Stimulated activated CD4-positive, alpha-beta T cell treated with anti-CD3 and anti-CD28 coated beads, Interleukin-2, amount 100 ng/mL, for 24 hours (primary cell): ENCODE data around the gene SLC12A8.

Experiments used
- DNase-seq, 2 donors: peaks; one replicate each; pipeline ENCODE4 v3.0.0-alpha.2; 2020

Gene SLC12A8

GRCh38 chr3:125069968-125070745, 142.4 kb downstream of the SLC12A8 start:
- DNase-seq = no peak

GRCh38 chr3:125069452-125069851, 143.1 kb downstream of the SLC12A8 start:
- no peak for DNase-seq

GRCh38 chr3:125068265-125068664, 144.3 kb downstream of the SLC12A8 start:
- no peak for DNase-seq

DNA sequence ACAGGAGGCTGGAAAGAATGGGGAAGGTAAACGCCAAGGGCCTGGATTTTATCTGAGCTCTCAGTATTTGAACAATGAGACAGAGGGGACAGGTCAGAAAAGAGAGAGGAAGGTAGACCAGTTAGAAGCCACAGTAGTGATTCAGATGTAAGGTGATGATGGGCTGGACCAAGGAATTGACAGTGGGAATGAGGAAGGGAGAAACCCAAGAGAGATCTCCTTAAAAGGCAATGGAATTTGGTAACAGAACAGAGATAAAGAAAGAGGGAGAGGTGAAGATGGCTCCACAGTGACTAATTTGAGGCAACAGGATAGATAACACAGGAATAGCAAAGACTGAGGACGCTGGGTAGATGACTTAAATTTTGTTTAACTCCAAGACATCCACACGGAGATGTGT, 145.3 kb downstream of the SLC12A8 start:
- DNase-seq = no peak

DNA sequence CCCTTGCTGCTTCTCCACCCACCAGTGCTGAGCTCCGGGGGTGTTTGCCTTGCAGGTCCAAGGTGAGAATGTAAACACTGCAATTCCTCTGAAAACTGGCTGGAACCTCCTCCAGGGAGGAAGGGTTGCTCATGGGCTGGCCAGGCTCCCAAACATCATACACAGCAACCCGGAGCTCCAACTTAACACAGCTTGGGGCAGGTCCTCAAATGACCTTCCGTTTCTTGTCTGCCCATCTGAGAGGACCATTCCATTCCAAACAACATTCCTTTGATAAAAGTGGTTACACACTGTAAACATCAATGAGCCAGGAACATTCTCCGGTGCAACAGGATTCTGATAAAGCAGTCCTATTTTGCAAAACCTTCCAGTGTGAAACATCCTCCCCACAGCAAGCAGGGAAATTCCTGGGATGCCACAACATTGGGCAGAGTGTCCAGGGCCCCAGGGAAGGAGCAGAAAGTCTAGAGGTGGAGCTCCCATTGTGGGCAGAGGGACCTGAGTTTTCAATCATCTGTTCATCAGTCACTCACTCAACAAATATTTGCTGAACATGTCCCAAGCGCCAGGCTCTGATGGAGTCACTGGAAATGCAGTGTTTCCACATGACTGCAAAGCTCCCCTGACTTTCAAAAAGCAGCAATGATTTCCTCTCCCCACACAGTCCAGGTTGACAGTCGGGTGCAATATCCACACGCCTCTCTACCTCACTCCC, 149.5 kb downstream of the SLC12A8 start:
- DNase-seq = no peak

DNA sequence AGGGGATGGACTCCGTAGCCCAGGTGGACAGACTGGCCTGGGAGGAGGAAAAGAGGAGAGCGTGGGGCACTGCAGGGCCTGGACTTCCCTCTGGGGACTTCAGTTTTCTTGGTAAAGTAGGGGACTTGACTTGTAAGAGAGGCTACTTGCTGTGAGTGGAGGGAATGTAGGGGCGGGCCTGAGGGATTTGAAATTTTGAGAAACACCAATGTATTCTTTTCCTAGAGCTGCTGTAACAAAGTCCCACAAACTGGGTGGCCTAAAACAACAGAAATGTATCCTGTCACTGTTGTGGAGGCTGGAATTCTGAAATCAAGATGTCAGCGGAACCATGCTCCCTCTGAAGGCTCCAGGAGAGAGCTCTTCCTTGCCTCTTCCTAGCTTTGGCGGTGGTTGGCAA, 150.9 kb downstream of the SLC12A8 start:
- DNase-seq = no peak

DNA sequence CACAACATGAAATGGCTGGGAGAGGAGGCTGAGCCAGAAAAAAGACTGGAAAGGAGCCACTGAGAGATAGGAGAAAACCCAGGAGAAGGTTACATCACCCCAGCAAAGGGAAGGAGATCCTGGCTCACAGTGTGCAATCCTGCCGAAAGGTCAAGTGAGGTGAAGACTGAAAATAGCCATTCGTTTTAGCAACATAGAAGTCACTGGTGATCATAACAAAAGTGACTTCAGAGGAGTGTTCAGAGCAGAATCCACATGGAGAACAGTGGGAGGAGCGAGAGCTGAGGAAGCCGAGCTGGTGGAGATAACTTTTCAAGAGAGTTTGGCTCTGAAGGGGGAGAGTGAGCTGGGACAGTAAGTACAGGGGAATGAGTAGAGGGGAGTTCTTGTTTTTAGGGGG, 151.4 kb downstream of the SLC12A8 start:
- DNase-seq = no peak

DNA sequence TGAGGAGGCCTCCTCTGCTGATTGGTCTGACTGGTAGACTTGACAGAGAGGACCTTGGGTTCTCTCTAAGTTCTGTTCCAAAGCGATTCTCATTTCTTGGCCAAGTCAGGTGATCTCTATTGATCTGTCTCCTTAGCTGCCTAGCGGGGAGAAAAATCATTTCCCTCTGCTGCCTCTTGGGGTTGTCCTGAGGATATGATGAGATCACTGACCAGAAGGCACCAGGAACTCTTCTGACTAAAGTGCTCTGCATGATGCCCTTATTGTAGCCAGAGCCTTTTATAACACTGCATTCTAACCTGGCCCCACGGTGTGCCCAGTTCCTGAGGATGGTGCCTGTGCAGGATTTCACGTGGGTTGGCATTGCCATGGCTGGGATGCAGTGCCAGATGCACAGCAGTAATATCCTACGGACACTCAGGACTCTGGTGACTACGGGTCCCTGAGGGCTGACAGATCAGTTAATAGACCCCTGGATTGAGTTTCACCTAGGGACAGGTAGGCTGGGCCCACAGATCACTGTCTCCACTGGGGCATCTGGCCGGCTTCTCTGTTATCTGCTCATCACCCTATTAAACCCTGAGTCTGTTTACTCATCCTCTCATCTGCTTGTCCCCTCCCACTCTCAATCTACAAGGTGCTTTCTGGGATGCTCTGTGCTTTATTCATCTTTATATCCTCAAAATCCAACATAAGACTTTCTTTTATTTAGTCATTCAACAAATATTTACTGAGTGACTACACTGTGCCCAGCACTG, 152.9 kb downstream of the SLC12A8 start:
- DNase-seq = no peak

DNA sequence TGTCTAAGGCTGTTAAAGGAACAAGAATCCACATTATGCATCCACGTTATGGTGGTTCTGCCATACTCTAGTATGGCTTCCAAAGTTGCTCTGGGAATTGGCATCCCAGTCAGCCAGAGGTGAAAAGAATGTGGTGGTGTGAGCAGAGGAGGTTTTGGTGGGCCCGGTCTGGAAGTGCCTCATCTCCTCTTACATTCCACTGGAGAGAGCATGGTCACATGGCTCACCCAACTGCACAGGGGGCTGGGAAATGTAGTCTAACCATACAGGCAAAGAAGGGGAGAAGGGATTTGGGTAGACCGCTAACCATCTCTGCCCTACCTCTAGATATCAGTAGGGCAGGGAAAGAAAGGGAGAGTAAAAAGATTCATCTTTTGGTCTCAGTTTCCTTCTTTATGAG, 153.6 kb downstream of the SLC12A8 start:
- DNase-seq = no peak

GRCh38 chr3:125058529-125058928, 154.0 kb downstream of the SLC12A8 start:
- no peak for DNase-seq

GRCh38 chr3:125057186-125057850, 155.2 kb downstream of the SLC12A8 start:
- no peak for DNase-seq

DNA sequence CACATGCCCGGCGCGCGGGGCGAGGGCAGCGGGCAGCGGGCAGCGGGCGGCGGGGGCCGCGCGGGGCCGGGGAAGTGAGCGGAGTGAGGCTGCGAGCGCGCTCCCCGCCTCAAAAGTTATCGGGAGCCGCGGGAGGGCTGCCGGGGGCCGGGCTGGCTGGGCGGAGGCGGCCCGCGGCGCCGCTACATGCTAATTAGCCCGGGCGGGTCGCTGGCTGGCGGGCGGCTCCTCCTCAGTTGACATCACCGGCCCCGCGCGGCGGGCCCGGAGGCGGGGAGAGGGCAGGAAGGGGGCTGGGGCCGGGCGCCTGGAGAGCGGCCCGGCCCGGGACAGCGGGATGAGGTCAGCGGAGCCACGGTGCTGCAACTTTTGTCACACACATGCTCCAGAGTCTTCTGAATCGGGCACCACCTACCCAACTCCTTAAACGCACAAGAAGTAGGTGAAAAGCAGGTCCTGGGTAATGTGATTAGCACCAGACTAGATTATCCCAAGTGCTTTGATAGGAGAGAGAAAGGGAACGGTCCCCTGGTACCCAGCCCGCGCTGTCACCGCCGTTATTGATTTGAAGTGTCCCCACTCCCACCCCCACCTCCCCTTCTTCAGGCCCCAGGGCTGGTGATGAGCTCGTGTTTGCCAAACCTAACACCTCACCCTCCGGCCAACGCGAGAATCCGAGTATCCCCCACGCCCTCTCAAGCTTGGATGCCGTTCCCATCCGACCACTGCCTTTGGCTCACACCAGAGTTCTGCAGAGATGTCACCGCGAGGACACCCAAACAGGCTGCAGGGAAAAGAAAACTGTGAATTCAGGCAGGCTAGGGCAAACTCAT, 156.4 kb downstream of the SLC12A8 start, which contains the start of gene HEG1:
TSS of gene HEG1 (minus strand) at position 85 of the 833 bp plus-strand sequence. CDS start 107 bp downstream, outside the sequence.
- peak; percentile 75 to 81 for DNase-seq

GRCh38 chr3:125055331-125055912, 157.1 kb downstream of the SLC12A8 start:
- peak; percentile 23 to 43 for DNase-seq

DNA sequence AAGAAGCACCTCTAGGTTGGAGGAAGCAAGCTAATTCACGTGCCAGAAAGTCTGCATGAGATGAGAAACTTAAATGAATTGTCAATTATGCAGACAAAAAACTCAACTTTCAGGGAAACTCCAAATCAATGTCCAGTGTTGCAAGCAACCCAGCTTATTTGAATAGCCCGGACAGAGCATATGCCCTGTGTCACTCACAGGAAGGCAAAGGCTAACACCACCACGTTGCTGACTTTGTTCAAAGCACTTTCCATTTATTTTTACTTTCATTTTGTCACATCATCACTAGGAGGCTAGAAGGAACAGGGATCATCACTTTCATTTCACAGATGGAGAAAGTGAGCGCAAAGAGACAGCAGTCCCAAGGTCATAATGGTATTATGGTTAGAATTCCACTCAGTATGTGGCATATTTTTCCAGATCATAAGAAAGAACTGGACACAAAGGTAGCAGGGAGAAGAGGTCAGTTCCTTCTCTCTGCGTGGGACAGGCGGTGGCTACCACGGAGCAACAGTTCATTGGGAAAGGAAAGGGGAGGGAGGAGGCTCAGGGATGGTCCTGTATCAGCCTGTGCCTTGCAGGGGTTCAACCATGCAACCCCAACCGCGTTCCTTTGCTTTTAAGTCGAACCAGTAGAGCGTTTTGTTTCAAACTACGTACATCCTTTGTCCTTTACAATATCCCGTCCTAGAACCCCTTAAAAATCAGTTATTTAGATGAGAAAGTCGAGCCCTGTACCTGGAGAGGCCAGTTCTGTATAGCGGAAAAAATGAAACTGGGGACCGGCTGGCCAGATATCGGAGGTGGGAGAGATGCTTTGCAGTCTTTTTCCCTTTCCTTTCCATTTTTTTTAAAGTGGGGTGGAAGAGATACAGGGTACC, 157.9 kb downstream of the SLC12A8 start:
- peak in 1 of 2 donors; percentile 23 for DNase-seq

GRCh38 chr3:125054062-125054448, 158.5 kb downstream of the SLC12A8 start:
- DNase-seq = no peak

DNA sequence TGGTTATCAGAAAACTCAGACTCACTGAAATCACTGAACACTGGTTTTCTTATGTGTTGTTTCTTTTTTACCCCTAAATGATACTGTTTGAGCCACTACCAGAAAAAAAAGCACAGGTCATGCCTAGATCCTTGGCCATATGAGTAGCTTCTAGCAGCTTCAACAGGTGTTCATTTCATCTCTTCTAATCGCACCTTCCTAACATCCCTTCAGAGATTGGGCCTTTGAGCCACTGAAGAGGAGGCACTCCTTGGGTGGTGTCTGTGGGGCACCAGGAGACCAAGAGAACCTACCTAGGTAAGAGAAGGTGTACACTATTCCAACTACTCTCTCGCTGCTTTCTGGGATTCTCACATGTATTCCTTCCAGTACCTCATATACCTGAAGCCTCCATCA, 159.2 kb downstream of the SLC12A8 start:
- DNase-seq = no peak

GRCh38 chr3:125052624-125053303, 159.8 kb downstream of the SLC12A8 start:
- DNase-seq = no peak

GRCh38 chr3:125051715-125052581, 160.6 kb downstream of the SLC12A8 start:
- DNase-seq = peak; percentile 59 to 66

DNA sequence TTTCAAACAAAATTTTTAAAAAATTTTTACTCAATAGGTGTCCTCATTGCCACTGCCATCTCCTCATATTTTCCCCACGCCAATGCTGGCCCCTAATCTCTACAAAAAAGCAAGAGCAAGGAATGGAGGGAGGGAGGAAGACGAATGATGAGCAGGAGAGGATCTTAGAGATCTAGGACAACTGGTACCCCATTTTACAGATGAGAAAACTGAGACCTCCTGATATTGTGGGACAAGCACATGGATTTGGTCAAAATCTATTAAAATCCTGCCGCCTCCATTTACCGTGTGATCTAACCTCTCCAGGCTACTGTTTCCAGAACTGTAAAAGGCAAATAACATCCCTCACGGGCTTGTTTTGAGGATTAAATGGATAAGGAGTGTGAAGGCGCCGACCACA, 161.3 kb downstream of the SLC12A8 start:
- DNase-seq = no peak
